ENCODE measurements around the gene STAG1. TPM values are rescaled to one million over a fixed set of nuclear protein-coding genes. Genes with fewer than 3 reads are reported as not detected.

The STAG1 gene
- total and polyA plus RNA-seq, 4 donors, result 4.6 to 28.0 (median 16.6) TPM

- H3K9ac ChIP-seq (ENCODE audit: low read depth in 1 of 2, low read length in 2 of 2), result no peak overlapping the region
- H3K4me3 ChIP-seq (ENCODE audit: low read depth in 1 of 3, low read length in 3 of 3), result no peak overlapping the region
- WGBS, result 99% methylated on average over 2 of the region's 2 CpGs
- H3K4me1 ChIP-seq (ENCODE audit: control insufficient read depth in 4 of 4, insufficient read depth in 4 of 4, low read length in 3 of 4), result no peaks in the 10 kb centered on the region
- H3K27me3 ChIP-seq (ENCODE audit: control insufficient read depth in 4 of 4, insufficient read depth in 4 of 4, low read length in 3 of 4), result no peaks in the 10 kb centered on the region
- DNase-seq (ENCODE audit: low spot score), result no peak
- no peak overlapping the region for H3K27ac ChIP-seq (ENCODE audit: low read depth in 1 of 2, low read length in 2 of 2)
- TF ChIP-seq HNF4G (IDR thresholded peaks at IDR 0.05), result no peak
- TF ChIP-seq HNF4A (conservative IDR thresholded peaks at IDR 0.05), result no peak
- TF ChIP-seq ZBTB33 (IDR thresholded peaks at IDR 0.05), result no peak
- no peak for TF ChIP-seq NR2F2 (IDR thresholded peaks at IDR 0.05)
- TF ChIP-seq SP1 (IDR thresholded peaks at IDR 0.05), result no peak
- peaks cover 7 to 15% (median 8%) of the 10 kb centered on the region in 4 donors for H3K36me3 ChIP-seq (ENCODE audit: control insufficient read depth in 4 of 4, insufficient read depth in 3 of 4, low read depth in 1 of 4, low read length in 3 of 4)
- peaks cover 3 to 13% (median 6%) of the 10 kb centered on the region in 4 donors for H3K9me3 ChIP-seq (ENCODE audit: control insufficient read depth in 4 of 4, low read length in 3 of 4)
Observed at GRCh38 chr3:136457793-136458192, 294.4 kb downstream of the STAG1 start.

- Histone ChIP-seq H3K9me3 (ENCODE audit: control insufficient read depth in 4 of 4, low read length in 3 of 4) (peaks cover 3 to 13% (median 6%) of the 10 kb centered on the region in 4 donors), H3K9ac (ENCODE audit: low read depth in 1 of 2, low read length in 2 of 2) (no peak overlapping the region), H3K36me3 (ENCODE audit: control insufficient read depth in 4 of 4, insufficient read depth in 3 of 4, low read depth in 1 of 4, low read length in 3 of 4) (peaks cover 7 to 12% (median 9%) of the 10 kb centered on the region in 4 donors), H3K4me1 (ENCODE audit: control insufficient read depth in 4 of 4, insufficient read depth in 4 of 4, low read length in 3 of 4) (no peaks in the 10 kb centered on the region), H3K27me3 (ENCODE audit: control insufficient read depth in 4 of 4, insufficient read depth in 4 of 4, low read length in 3 of 4) (no peaks in the 10 kb centered on the region), H3K27ac (ENCODE audit: low read depth in 1 of 2, low read length in 2 of 2) (no peak overlapping the region), H3K4me3 (ENCODE audit: low read depth in 1 of 3, low read length in 3 of 3) (no peak overlapping the region)
- DNase-seq (ENCODE audit: low spot score), result no peak
- TF ChIP-seq NR2F2 (IDR thresholded peaks at IDR 0.05), result no peak
- TF ChIP-seq RAD21 (IDR thresholded peaks at IDR 0.05), result no peak
- no peak for TF ChIP-seq MAX (IDR thresholded peaks at IDR 0.05)
- TF ChIP-seq YY1 (IDR thresholded peaks at IDR 0.05), result no peak
- no peak for TF ChIP-seq REST (IDR thresholded peaks at IDR 0.05)
- no peak for TF ChIP-seq ZBTB33 (IDR thresholded peaks at IDR 0.05)
- TF ChIP-seq ATF3 (IDR thresholded peaks at IDR 0.05), result no peak
- no peak for TF ChIP-seq HNF4A (conservative IDR thresholded peaks at IDR 0.05)
- TF ChIP-seq HNF4G (IDR thresholded peaks at IDR 0.05), result no peak
- TF ChIP-seq JUND (IDR thresholded peaks at IDR 0.05), result no peak
- TF ChIP-seq SP1 (IDR thresholded peaks at IDR 0.05), result no peak
- TF ChIP-seq TAF1 (conservative IDR thresholded peaks at IDR 0.05), result no peak
- TF ChIP-seq FOXA2 (IDR thresholded peaks at IDR 0.05), result no peak
- no peak for TF ChIP-seq CTCF (IDR thresholded peaks at IDR 0.05; ENCODE audit: low read depth, low read length, missing input control)
- TF ChIP-seq RXRA (IDR thresholded peaks at IDR 0.05), result no peak
- no peak for TF ChIP-seq FOXA1 (IDR thresholded peaks at IDR 0.05)
- no peak for TF ChIP-seq GABPA (IDR thresholded peaks at IDR 0.05 in 1 of 2, conservative IDR thresholded peaks at IDR 0.05 in 1 of 2)
- 98% methylated on average over 2 of the region's 2 CpGs for WGBS
Observed at GRCh38 chr3:136456196-136456595, 296.0 kb downstream of the STAG1 start.
